Caco-2 (cell line): ENCODE measurements around the gene ADAMTSL1. TPM values are rescaled to one million over a fixed set of nuclear protein-coding genes. Genes with fewer than 3 reads are reported as not detected.

Source experiments
- BruUV-seq: library from RNA; stranded (reverse); fragments of 400-500 nt; replicated peaks from 2 replicates; lab custom pipeline; 2021; lab: Mats Ljungman, UMichigan
- CTCF ChIA-PET: fragments of 300-600 bp; sonication (Branson Sonifier 250); formaldehyde crosslinking; loops from one replicate; lab custom pipeline; 2022; ENCODE audit warnings: antibody characterized with exemption; lab: Charles Lee
- POLR2A ChIA-PET: fragments of 300-600 bp; sonication (Branson Sonifier 250); formaldehyde crosslinking; loops from one replicate; lab custom pipeline; 2022; ENCODE audit warnings: antibody characterized with exemption; lab: Charles Lee
- DNase-seq, 2 experiments: peaks; one replicate each; pipeline versions ENCODE4 v3.0.0 to v3.0.0-alpha.2; 2020 to 2022
- H3K27me3 ChIP-seq: replicated peaks from 2 replicates; pipeline ENCODE4 v1.6.0; 2011; ENCODE audit warnings: low read length; ENCODE audit not compliant: control insufficient read depth, insufficient read depth
- H3K36me3 ChIP-seq: 2 replicates; pipeline ENCODE4 v1.5.1; 2011; ENCODE audit warnings: low read length; ENCODE audit not compliant: control insufficient read depth, insufficient read depth
- H3K4me1 ChIP-seq: fragments of 250-450 bp; sonication (Bioruptor Pico); 2 replicates; pipeline ENCODE4 v1.5.1; 2020; ENCODE audit warnings: mild to moderate bottlenecking
- H3K4me3 ChIP-seq: 2 replicates; pipeline ENCODE4 v1.5.1; 2011; ENCODE audit warnings: low read depth, mild to moderate bottlenecking, control low read depth, low read length
- H3K9me3 ChIP-seq: fragments of 250-450 bp; sonication (Bioruptor Pico); 2 replicates; pipeline ENCODE4 v1.5.1; 2020; ENCODE audit warnings: mild to moderate bottlenecking, moderate library complexity
- H3K27ac Mint-ChIP-seq: one replicate; pipeline ENCODE4 v1.8.0; 2022; ENCODE audit warnings: mixed read lengths; ENCODE audit not compliant: unreplicated experiment
- H3K27me3 Mint-ChIP-seq: one replicate; pipeline ENCODE4 v1.8.0; 2022; ENCODE audit warnings: mixed read lengths; ENCODE audit not compliant: insufficient read depth, unreplicated experiment
- H3K36me3 Mint-ChIP-seq: one replicate; pipeline ENCODE4 v1.8.0; 2022; ENCODE audit warnings: mild to moderate bottlenecking, mixed read lengths; ENCODE audit not compliant: insufficient read depth, unreplicated experiment
- H3K4me1 Mint-ChIP-seq: one replicate; pipeline ENCODE4 v1.8.0; 2022; ENCODE audit warnings: low read depth, mixed read lengths; ENCODE audit not compliant: unreplicated experiment
- H3K4me3 Mint-ChIP-seq: one replicate; pipeline ENCODE4 v1.8.0; 2022; ENCODE audit warnings: mild to moderate bottlenecking, moderate library complexity, mixed read lengths; ENCODE audit not compliant: unreplicated experiment
- H3K9me3 Mint-ChIP-seq: one replicate; pipeline ENCODE4 v1.8.0; 2022; ENCODE audit warnings: mixed read lengths; ENCODE audit not compliant: unreplicated experiment
- CTCF ChIP-seq, 2 experiments: fragments of 200-600 bp in 1 of 2; IDR thresholded peaks; 1 replicate in 1 of 2; 2 replicates in 1 of 2; pipeline versions ENCODE4 v1.5.1 to v1.8.0; 2011 to 2022; ENCODE audit warnings: antibody characterized with exemption in 1 of 2, control low read depth in 1 of 2, inconsistent platforms in 1 of 2, low read depth in 1 of 2, low read length in 1 of 2, mild to moderate bottlenecking in 1 of 2, moderate library complexity in 1 of 2; ENCODE audit not compliant: insufficient read depth in 1 of 2, severe bottlenecking in 1 of 2, unreplicated experiment in 1 of 2
- intact Hi-C: fragments of 100-400 bp; cut with micrococcal nuclease; formaldehyde crosslinking; loops from one replicate; pipeline ENCODE4 v1.10.0; 2022; ENCODE audit not compliant: unreplicated experiment
- total RNA-seq: library from RNA; stranded (reverse); gene quantifications from 2 replicates; pipeline ENCODE4 v1.2.3, GENCODE V29; 2022

The ADAMTSL1 gene
- total RNA-seq, 1 experiment from 2014 or later = not detected

GRCh38 chr9:18800579-18800978, 326.6 kb downstream of the ADAMTSL1 start:
- Histone ChIP-seq H3K36me3 (no peaks in the 10 kb centered on the region), H3K27me3 (no peaks in the 10 kb centered on the region), H3K9me3 (no peaks in the 10 kb centered on the region), H3K4me1 (no peaks in the 10 kb centered on the region), H3K4me3 (no peak overlapping the region)
- H3K27ac Mint-ChIP-seq = no peak overlapping the region
- H3K36me3 Mint-ChIP-seq = no peaks in the 10 kb centered on the region
- no peak for TF ChIP-seq CTCF (IDR thresholded peaks at IDR 0.05; ENCODE audit: insufficient read depth in 1 of 2, low read depth in 1 of 2, low read length in 1 of 2, severe bottlenecking in 1 of 2, unreplicated experiment in 1 of 2)
- peaks cover 3% of the 10 kb centered on the region for H3K27me3 Mint-ChIP-seq
- BruUV-seq = no TSS peak
- no peak for DNase-seq
- H3K4me1 Mint-ChIP-seq = no peaks in the 10 kb centered on the region
- no peak overlapping the region for H3K4me3 Mint-ChIP-seq
- ChIA-PET POLR2A (no interaction called here), CTCF (no interaction called here)
- intact Hi-C loops = no loop called here
- H3K9me3 Mint-ChIP-seq = no peaks in the 10 kb centered on the region

GRCh38 chr9:18805386-18805785, 331.4 kb downstream of the ADAMTSL1 start:
- POLR2A ChIA-PET = no interaction called here
- no peak overlapping the region for H3K4me3 Mint-ChIP-seq
- H3K9me3 Mint-ChIP-seq = no peaks in the 10 kb centered on the region
- H3K36me3 Mint-ChIP-seq = no peaks in the 10 kb centered on the region
- no peaks in the 10 kb centered on the region for H3K36me3 ChIP-seq
- intact Hi-C loops = no loop called here
- no peaks in the 10 kb centered on the region for H3K9me3 ChIP-seq
- DNase-seq = no peak
- no peaks in the 10 kb centered on the region for H3K4me1 ChIP-seq
- no peak overlapping the region for H3K4me3 ChIP-seq
- TF ChIP-seq CTCF (IDR thresholded peaks at IDR 0.05; ENCODE audit: insufficient read depth in 1 of 2, low read depth in 1 of 2, low read length in 1 of 2, severe bottlenecking in 1 of 2, unreplicated experiment in 1 of 2) = no peak
- peaks cover 3% of the 10 kb centered on the region for H3K27me3 Mint-ChIP-seq
- H3K4me1 Mint-ChIP-seq = no peaks in the 10 kb centered on the region
- CTCF ChIA-PET = no interaction called here
- H3K27me3 ChIP-seq = no peaks in the 10 kb centered on the region
- no peak overlapping the region for H3K27ac Mint-ChIP-seq
- BruUV-seq = no TSS peak

GRCh38 chr9:18806232-18807080, 332.5 kb downstream of the ADAMTSL1 start:
- no peaks in the 10 kb centered on the region for H3K9me3 ChIP-seq
- H3K36me3 Mint-ChIP-seq = no peaks in the 10 kb centered on the region
- no peak overlapping the region for H3K4me3 Mint-ChIP-seq
- H3K4me1 Mint-ChIP-seq = no peaks in the 10 kb centered on the region
- H3K9me3 Mint-ChIP-seq = no peaks in the 10 kb centered on the region
- BruUV-seq = no TSS peak
- CTCF ChIA-PET = no interaction called here
- H3K36me3 ChIP-seq = no peaks in the 10 kb centered on the region
- intact Hi-C loops = no loop called here
- no peaks in the 10 kb centered on the region for H3K27me3 ChIP-seq
- TF ChIP-seq CTCF (IDR thresholded peaks at IDR 0.05; ENCODE audit: insufficient read depth in 1 of 2, low read depth in 1 of 2, low read length in 1 of 2, severe bottlenecking in 1 of 2, unreplicated experiment in 1 of 2) = no peak
- POLR2A ChIA-PET = no interaction called here
- H3K27ac Mint-ChIP-seq = no peak overlapping the region
- peaks cover 3% of the 10 kb centered on the region for H3K27me3 Mint-ChIP-seq
- H3K4me1 ChIP-seq = no peaks in the 10 kb centered on the region
- no peak overlapping the region for H3K4me3 ChIP-seq
- DNase-seq = no peak
